ENCODE measurements around the gene LRCH4.

- no peak for TF ChIP-seq CTCF (optimal IDR thresholded peaks at IDR 0.05 in 1 of 3, IDR thresholded peaks at IDR 0.05 in 1 of 3, conservative IDR thresholded peaks at IDR 0.05 in 1 of 3; ENCODE audit: extremely low read depth in 1 of 3, insufficient read depth in 2 of 3, low read length in 3 of 3)
- no peak for TF ChIP-seq EZH2 (IDR thresholded peaks at IDR 0.05; ENCODE audit: low read length)
Observed at GRCh38 chr7:100620804-100621203, 34.9 kb upstream of the LRCH4 start.

All from keratinocyte (primary cell).